NCI-H2196 (cell line): Measurements from ENCODE around the gene RSRC1.
A peak's percentile ranks its signal among the peaks of the same experiment; 100 is the strongest.
"Not testable (repeated sequence)": the region's sequence is repeated elsewhere in the genome, so short reads cannot be mapped to it uniquely, and the experiment has no call there.

ENCODE experiments used
- DNase-seq: peaks from one replicate; lab custom pipeline; 2025; ENCODE audit not compliant: unreplicated experiment; lab: John Stamatoyannopoulos, UW

Gene RSRC1, protein sequence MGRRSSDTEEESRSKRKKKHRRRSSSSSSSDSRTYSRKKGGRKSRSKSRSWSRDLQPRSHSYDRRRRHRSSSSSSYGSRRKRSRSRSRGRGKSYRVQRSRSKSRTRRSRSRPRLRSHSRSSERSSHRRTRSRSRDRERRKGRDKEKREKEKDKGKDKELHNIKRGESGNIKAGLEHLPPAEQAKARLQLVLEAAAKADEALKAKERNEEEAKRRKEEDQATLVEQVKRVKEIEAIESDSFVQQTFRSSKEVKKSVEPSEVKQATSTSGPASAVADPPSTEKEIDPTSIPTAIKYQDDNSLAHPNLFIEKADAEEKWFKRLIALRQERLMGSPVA

DNA sequence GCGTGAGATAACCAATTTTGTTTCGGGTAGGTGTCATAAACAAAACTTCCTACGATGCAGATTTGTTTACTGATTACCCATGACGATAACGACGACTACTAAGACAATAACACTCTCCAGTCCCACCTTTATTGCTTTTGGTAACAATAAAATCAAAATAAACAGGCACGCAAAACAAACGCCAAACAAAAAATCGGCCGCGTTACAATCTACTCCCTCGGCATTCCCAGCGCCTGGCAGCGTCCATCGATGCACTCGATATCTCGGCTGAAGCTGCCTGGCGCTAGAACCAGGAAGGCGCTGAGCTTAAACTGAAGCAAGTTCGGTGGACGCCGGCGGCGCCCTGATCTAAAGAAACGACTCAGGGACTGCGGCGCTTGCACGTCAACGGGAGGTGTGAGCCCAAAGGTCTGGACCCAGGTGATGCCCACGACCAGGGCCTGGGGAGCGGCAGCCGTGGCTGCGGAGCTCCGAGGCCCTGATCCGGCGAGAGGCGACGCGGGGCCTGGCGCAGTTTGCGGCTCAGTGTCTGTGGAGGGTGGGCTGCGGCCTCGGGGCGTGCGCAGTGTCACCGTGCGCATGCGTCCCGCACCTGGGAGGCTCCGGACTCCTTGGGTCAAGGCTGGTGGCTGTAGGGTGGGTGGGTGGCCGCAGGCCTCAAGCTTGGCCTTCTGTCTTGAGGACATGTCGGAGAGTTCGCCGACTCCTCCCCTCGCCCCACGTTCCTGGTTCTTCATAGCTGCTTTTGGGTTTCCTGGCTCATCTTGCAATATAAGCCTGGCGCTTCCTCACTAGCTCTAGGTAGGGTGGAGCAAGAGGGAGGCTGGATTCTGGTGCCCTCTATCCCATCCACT lies at the start of gene RSRC1:
TSS of gene RSRC1 (plus strand) at position 286 of the 854 bp plus-strand sequence. CDS start 12,016 bp downstream, outside the sequence.
- peak; percentile 99 for DNase-seq

DNA sequence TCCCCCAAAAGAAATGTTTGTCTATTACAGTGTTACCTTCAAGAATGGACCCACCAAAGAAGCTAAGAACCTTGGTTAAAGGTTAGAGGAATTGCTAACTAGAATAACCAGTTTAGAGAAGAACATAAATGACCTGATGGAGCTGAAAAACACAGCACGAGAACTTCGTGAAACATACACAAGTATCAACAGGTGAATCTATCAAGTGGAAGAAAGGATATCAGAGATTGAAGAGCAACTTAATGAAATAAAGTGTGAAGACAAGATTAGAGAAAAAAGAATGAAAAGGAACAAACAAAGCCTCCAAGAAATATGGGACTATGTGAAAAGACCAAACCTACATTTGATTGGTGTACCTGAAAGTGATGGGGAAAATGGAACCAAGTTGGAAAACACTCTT lies 44.3 kb upstream of the RSRC1 start:
- not testable (repeated sequence) for DNase-seq

DNA sequence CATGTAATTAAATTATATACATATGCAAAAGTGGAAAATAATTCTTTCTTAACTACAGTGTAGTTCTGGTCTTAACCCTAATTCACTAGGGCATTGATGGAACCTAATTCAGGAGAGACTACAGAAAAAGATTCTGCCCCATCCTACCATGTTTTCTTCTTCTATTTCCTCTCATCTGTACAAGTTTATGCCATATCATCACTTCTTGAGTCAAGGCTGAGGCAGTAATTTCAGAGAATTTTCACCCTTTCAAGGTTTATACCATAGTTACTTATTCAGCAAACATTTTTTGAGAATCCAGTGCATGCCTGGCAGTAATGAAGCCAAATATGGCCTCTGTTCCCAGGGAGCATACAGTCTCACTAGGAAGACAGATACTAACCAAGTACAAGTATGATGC lies 37.1 kb upstream of the RSRC1 start:
- DNase-seq: no peak

DNA sequence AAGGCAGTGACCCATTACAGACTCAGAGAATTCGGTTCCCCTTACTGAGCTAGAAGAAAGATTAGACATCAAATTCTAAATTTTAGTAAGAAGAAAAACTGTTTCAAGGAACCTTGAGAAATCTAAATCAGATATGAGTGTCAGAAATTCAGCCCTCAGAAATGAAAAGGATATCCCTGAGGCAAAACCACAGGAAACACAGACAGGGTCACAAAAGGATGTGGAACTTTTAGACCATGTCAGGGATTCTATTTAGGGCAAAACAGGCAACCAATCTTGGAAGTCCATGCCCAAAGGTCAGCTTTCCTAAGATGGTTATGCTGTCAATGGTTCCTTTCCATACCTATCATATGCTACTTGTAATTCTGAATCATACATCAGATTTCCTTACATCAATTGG lies 35.3 kb upstream of the RSRC1 start:
- no peak for DNase-seq

DNA sequence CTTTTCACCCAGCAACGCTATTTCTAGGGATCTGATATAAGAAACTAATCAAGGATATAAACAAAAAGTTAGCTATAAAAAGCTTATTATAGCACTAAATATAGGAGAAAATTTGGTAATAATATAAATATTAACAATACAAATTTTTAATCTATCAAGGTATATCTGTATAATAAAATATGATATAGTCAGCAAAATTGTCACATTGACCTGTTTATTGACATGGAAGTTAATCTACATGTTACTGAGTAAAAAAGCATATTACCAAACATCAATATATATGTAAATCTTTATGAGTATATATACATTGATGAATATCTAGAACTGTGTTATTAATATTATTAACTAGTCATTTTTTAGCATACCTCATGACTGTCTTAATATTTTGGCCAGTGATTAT lies 30.3 kb upstream of the RSRC1 start:
- DNase-seq: no peak

DNA sequence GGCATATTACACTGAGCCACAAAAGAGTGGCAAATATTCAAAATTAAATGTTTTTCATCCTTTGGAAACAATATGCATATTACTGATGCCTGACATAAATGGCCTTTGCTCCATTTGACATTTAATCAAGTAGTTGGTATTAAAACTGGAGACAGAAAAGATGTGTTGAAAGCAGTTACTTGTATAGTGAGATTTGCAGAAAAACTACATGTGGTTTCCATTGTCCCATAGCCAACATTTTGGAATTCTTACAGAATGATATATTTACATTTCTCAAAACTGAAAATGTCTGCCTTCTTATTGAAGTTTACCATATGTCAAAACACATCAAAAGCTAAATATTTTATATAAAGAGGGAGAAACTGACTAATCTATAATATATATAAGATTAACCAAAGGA lies 25.2 kb upstream of the RSRC1 start:
- DNase-seq: no peak

DNA sequence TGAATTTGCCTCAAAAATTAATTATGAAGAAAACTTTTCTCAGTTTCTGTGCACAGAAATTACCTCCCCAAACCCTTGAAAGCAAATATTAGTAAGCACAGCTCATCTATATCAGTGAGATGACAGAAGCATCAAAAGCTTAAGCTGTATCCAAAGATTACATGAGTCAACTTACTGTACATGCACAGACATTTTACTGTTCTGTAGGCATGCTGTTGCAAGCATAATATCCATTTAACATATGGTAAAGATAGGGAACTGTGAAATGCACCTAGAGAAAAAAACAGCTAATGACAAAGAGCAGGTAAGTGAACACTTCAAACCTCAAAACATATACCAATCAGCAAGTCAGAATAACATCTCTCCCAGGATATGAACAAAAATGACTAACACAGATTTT lies 24.5 kb upstream of the RSRC1 start:
- no peak for DNase-seq

DNA sequence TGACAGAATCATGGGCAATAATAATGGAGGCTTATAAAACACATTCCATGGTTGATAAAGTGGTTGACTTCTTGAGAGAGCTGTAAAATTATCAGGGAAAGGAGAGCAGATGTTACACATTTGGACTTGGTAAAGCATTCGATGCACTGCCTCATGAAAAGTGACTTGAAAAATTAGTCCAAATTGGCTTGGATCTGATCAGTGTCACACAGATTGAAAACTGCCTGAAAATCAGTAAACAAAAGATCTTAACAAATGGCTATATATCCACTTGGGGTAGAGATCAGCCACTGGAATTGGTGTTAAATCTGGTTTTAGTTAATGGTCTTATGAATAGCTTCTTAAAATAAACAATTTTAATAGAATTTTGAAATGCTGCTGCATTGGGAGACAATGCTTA lies 24.0 kb upstream of the RSRC1 start:
- no peak for DNase-seq

DNA sequence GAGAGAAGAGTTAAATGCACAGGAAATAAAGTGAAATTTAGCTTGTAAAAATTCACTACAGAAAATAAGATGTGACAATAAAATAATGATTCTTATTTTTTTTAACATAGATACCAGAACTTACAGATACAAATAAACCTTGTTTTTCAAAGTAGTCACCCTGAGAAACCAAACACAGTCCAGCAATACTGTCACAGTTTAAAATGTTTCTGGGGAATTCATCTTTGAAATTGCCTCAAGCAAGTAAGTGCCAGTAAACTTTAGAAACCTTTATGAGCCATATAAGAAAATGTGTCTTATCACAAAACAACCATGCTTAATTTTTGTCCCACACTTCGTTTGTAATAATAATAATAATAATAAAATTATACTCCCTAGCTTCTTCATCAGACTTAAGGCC lies 23.5 kb upstream of the RSRC1 start:
- DNase-seq: no peak

DNA sequence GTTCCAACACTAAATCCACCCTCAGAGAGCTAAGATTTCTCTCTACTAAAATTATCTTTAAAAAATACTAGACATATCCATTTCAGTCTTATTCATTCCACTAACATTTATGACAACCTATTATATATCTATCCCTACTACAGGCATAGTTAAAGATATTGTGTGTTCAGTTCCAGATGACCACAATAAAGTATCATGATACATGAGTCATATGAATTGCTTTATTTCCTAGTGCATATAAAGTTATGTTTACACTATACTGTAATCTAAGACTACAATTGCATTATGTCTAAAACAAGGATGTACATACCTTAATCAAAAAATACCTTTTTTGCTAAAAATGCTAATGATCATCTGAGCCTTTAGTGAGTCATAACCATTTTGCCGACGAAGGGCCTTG lies 23.1 kb upstream of the RSRC1 start:
- no peak for DNase-seq

DNA sequence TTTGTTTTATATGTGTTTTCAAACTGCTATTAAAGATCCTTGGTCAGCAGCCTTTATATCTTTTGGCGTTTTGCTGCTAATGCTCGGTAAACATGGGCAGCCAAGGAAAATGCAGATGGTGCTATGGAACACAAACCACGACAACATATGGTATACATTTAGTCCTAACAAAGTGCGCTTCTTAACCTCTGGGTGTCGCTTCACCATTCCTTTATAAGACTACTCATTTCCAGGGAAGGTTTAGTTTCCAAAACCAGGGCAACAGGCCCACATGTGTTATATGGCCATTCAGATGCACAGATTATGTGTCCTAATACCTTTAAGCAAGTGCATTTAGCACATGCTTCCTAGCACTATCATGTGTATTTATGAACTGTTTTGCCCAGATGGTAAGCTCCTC lies 18.4 kb upstream of the RSRC1 start:
- DNase-seq: no peak

DNA sequence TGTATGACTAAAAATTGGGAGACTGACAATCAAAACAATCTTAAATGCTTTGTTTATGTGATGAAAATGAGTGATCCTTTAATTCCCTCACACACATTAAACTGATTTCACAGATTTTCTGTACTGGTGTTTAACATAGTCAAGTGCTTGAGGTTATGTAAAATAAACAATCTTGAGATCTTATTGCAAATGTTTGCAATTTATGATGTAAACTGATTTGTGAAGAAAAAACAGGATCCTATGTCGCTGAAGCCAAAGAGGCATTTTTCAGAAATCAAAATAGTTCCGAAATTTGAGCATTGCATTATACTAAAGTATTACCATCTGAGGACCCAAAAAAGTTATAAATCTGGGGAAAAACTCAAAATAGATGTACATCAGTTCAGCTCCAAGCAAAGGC lies 16.4 kb upstream of the RSRC1 start:
- no peak for DNase-seq

DNA sequence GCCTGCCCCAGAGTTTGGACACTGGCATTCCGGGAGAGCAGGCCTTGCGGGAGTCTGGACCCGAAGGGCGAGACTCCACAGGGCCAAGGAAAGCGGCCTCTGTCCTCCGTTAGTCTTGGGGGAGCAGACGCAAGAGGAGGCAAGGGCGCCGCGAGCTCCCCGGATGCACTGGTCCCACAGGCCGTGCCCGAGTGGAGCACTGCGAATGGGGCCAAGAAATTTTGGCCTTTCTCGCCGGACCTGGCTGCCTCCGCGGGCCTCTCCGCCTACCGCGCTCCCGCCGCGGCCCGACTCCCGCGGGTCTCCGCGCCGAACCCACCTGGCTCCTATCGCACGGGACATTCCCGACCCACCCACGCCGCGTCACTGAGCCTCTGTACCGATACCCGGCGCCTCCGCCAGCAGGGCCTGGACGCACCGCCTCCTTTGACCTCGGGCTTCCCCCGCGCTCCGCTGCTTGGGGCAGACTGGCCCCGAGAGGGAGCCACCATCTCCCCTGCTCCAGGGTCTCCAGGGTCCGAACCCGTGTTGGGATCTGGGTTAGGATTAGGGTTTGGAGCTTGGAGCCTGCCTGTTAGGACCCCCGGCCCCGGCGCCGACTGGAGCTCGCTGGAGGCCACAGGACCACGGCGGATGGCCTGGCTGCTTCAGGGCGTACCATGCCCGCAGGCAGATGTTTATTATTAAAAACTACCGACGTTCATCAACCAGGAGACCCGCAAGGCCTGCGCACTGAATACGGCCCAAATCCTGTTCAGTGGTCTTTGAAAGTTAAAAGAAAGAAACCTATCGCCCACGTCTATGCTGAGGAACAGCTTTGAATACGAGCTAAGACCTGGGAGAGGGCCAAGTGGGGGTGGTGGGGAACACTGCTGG lies 15.4 kb upstream of the RSRC1 start:
- no peak for DNase-seq

DNA sequence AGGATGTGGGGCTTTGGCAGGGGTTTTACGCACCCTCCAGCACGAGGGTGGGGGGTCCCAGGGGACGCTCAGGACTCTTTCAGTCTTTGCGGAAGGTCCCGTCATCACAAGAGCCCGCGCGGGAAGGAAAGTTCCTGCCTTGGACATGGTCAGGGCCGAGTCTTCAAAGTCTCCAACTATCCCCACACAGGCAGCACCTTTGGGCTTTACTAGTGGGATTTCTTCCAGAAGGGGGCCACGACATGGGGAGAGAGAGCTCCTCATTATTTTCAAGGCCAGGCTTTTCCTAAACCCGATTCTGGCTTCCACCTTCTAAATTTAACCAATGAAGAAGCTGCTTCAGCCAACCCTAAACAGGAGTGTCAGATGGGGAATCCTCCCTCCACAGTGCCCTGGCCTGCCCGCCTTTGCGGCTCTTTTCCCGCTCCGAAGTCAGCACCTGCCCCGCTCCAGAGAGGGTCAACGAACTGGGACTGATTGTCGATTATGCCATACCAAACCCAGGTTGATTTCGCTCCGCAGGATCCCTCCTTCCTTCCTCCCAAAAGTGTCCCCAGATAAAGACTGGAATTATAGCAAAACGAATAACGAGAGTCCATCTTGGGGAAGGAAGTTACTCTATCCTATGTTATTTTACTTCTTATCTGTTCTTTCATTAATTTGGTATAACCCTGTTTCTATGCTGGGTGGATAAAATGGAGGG lies 14.6 kb upstream of the RSRC1 start:
- DNase-seq: no peak

DNA sequence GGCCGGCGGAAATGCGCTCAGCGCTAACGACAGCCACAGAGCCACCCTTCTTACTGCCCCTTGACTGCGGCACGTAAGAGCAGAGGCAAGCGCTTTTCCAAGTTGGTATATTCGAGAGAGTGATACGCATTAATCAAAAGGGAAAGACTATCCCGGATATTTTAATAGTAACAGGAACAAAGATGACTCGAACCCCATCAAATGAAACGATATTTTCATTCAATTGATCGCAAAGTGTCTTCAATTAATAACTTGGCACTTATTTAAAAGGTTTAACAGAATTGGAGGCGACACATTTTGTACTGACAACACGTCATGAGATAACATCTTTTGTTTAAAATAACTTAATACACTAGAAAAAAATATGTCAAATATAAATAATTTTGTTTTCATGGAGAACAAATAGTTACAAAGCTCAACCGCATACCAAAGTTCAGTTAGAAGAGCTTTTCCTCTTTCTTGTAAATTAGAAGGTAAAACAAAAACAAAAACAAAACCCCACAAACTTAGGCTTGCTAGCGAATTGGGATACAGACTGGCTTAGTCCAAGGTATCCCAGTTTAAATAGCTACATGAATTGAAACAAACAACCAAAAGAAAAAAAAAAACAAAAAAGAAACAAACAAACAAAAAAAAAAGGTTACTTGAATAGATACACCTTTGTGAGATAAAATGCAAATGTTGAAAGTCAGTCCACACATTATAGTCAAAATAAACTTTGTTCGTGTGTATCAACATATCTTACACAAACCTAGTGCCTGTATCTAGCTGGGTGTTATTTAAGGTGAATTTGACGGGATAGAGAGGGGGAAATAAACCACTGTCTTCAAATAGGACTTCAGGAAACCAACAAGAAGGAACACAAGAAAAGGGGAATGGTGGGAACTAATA lies 13.8 kb upstream of the RSRC1 start:
- DNase-seq: no peak

DNA sequence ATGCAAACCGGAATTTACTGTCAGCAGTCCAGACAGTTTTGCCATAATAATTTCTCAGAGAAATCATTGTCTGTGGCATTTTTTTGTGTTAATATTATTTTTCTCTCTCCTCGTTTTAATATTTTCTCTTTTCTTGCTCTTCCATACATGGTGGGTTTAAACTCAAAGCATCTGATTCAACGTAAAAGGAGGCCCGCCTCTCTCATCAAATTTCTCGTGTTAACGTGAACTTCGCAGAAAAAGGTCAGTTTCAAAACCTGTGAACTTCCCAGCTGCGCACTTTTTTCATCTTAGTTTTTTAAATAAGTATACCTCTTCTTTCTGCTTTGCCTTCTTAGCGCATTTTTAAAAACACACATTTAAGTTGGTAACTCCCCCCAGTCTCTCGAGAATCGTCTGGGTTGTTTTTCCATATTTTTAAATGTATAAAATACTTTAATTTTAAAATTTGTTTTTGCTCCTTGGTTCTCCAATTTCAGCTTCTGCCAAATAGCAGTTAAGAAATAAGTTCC lies 12.8 kb upstream of the RSRC1 start:
- DNase-seq: no peak

DNA sequence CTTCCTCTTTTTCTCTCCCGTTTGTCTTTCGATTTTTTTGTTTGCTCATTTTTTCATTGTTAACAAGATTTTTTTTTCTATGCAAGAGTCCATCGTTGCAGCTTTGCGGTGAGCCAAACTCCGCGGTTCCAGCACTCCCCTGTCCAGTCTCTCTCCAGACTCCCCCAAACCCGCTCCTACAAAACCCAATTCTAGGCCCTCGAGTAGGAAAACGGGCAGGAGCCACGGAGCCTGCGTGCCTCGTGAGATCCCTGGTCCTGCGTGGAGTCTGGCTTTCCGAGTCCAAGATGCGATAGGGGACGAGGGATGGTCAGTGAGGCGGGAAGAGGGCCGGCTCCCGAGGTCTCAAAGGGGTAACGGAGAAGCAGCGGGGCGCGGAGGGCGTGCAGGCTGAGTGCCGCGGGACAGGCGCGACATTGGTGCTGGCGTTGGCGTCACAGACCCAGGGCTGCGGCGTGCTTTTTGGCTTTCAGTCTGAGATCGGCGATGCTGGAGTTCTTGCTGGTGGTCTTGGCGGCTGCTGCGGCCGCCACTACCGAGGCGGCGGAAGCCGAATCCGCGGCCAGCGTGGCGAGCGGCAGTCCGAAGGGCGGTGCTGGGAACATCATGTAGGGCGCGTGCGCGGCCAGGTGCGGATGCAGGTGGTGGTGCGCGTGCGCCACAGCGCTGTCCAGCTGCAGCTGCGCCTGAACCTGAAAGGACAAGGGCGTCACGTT lies 12.1 kb upstream of the RSRC1 start:
- DNase-seq: no peak

DNA sequence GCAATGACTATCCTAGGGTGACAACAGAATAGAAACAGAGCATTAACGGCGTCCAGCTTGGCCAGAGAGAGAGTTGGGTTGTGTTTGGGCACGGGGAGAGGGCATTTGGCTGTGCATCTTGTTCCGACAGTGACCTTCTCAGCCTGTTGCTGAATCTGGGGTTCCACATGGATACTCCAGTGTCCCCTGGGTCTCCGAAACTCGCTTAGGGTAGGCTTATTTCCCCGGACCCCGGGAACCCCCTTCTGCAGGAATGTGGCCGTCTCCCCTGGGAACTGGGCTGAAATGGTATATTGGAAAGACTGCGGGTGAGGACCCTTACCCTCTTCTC lies 11.6 kb upstream of the RSRC1 start:
- DNase-seq: no peak

DNA sequence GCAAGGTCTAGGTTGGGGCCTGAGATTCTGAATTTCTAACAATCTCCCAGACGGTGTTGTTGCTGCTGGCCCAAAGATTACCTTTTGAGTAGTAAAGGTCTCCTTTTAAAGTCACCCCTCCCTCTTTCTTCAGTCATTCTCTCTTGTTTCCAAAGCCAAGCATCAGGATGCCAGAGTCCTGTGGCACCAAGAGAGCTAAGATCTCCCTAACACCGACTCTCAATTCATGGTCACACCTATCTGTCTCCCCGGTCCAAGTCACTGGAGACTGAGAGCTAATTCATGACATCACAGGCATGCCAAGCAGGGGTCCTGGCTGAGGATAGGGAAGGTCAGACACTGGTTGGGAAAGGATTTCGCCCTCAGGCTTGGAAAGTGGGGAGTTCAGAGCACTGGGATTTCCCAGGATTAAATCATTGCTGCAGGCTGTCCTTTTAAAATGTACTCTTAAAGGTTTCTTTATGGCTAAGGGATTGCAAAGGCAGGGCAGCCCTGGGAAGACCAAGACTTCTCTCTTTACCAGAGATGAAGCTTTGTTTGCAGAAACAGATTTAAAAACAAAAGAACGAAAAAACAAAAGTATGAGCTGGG lies 11.0 kb upstream of the RSRC1 start:
- no peak for DNase-seq
